Ishikawa (cell line): ENCODE measurements around the gene PDCD1LG2.

Source experiments
- CEBPB ChIP-seq: IDR thresholded peaks from 2 replicates; pipeline ENCODE4 v1.6.1; 2012
- CREB1 ChIP-seq: IDR thresholded peaks from 2 replicates; pipeline ENCODE4 v1.6.1; 2012; ENCODE audit warnings: low read depth
- EGR1 ChIP-seq: IDR thresholded peaks from 2 replicates; pipeline ENCODE4 v1.6.1; 2012
- EP300 ChIP-seq: IDR thresholded peaks from 2 replicates; pipeline ENCODE4 v1.6.1; 2012; ENCODE audit warnings: borderline replicate concordance
- FOXM1 ChIP-seq: IDR thresholded peaks from 2 replicates; pipeline ENCODE4 v1.6.1; 2012; ENCODE audit warnings: low read depth, borderline replicate concordance
- MAX ChIP-seq: IDR thresholded peaks from 2 replicates; pipeline ENCODE4 v1.6.1; 2012
- NFIC ChIP-seq: IDR thresholded peaks from 2 replicates; pipeline ENCODE4 v1.6.1; 2012
- RAD21 ChIP-seq: IDR thresholded peaks from 2 replicates; pipeline ENCODE4 v1.6.1; 2012; ENCODE audit warnings: low read depth
- TAF1 ChIP-seq: IDR thresholded peaks from 2 replicates; pipeline ENCODE4 v1.6.1; 2012; ENCODE audit warnings: low read depth, mild to moderate bottlenecking
- TCF12 ChIP-seq: IDR thresholded peaks from 2 replicates; pipeline ENCODE4 v1.6.1; 2012; ENCODE audit warnings: low read depth
- TEAD4 ChIP-seq: IDR thresholded peaks from 2 replicates; pipeline ENCODE4 v1.6.1; 2012
- YY1 ChIP-seq: IDR thresholded peaks from 2 replicates; pipeline ENCODE4 v1.6.1; 2012; ENCODE audit warnings: low read depth
- ZBTB7A ChIP-seq: IDR thresholded peaks from 2 replicates; pipeline ENCODE4 v1.6.1; 2012; ENCODE audit warnings: low read depth
- TF ChIP-seq, protein P1 (sequence below): IDR thresholded peaks from 2 replicates; pipeline ENCODE4 v1.6.1; 2012; ENCODE audit warnings: low read depth, mild to moderate bottlenecking
- TF ChIP-seq, protein P2 (sequence below): IDR thresholded peaks from 2 replicates; pipeline ENCODE4 v1.6.1; 2012

PDCD1LG2 gene

DNA sequence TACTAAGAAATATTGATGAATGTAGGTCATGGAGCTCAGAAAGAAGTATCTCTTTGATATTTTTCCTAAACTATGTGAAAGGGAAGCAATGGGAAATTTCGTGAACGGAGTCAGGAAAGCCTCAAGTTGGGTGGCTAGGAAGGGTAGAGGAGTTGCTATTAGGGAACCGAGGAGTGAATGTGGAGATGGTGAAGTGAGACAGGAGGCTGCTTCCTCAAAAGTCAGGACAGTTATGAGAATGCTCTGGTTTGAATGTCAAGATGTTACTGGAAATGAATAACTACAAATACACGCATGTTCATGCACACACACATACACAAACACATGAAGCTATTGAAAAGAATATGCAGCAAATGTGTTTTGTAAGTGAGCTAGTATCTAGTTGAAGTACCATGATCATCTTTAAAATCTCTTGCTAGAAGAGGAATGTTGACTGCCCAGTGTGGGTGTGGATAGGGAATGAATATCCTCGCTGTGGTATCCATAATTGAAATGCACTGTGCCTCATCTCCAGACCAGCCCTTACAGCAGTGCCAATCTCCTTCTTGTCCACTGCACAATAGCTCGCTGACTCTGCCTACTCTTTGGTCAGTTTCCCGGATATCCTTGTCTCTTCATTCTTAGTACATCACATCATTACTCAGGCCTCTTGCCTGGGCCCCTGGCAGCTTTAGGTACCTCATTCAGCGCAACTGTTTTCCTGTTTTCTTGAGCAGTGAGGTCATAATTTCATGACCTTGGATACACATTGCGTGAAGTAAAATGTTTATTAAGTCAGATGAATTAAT lies 21.9 kb upstream of the PDCD1LG2 start:
- no peak for TF ChIP-seq NFIC
- TF ChIP-seq, protein P1, sequence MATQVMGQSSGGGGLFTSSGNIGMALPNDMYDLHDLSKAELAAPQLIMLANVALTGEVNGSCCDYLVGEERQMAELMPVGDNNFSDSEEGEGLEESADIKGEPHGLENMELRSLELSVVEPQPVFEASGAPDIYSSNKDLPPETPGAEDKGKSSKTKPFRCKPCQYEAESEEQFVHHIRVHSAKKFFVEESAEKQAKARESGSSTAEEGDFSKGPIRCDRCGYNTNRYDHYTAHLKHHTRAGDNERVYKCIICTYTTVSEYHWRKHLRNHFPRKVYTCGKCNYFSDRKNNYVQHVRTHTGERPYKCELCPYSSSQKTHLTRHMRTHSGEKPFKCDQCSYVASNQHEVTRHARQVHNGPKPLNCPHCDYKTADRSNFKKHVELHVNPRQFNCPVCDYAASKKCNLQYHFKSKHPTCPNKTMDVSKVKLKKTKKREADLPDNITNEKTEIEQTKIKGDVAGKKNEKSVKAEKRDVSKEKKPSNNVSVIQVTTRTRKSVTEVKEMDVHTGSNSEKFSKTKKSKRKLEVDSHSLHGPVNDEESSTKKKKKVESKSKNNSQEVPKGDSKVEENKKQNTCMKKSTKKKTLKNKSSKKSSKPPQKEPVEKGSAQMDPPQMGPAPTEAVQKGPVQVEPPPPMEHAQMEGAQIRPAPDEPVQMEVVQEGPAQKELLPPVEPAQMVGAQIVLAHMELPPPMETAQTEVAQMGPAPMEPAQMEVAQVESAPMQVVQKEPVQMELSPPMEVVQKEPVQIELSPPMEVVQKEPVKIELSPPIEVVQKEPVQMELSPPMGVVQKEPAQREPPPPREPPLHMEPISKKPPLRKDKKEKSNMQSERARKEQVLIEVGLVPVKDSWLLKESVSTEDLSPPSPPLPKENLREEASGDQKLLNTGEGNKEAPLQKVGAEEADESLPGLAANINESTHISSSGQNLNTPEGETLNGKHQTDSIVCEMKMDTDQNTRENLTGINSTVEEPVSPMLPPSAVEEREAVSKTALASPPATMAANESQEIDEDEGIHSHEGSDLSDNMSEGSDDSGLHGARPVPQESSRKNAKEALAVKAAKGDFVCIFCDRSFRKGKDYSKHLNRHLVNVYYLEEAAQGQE = no peak

GRCh38 chr9:5489630-5490490 lies 20.5 kb upstream of the PDCD1LG2 start:
- TF ChIP-seq ZBTB7A (no peak), CEBPB (no peak), TEAD4 (no peak), TCF12 (no peak), RAD21 (no peak)

- TF ChIP-seq, protein P2, sequence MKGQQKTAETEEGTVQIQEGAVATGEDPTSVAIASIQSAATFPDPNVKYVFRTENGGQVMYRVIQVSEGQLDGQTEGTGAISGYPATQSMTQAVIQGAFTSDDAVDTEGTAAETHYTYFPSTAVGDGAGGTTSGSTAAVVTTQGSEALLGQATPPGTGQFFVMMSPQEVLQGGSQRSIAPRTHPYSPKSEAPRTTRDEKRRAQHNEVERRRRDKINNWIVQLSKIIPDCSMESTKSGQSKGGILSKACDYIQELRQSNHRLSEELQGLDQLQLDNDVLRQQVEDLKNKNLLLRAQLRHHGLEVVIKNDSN = no peak
- TF ChIP-seq MAX (no peak), FOXM1 (no peak), RAD21 (no peak), CEBPB (no peak), ZBTB7A (no peak), TEAD4 (no peak), CREB1 (no peak), EP300 (no peak), YY1 (no peak), EGR1 (no peak), TCF12 (no peak), NFIC (no peak), TAF1 (no peak)
- TF ChIP-seq, protein P1 = no peak
Measured at GRCh38 chr9:5492965-5493678, 17.2 kb upstream of the PDCD1LG2 start.

- TF ChIP-seq NFIC = no peak
- TF ChIP-seq, protein P1 = no peak
Measured at GRCh38 chr9:5493679-5494511, 16.4 kb upstream of the PDCD1LG2 start.
